NCI-H1930 (cell line): ENCODE results near the gene GNAZ.

Source experiments
- DNase-seq, 2 experiments: peaks; one replicate each; lab custom pipeline; 2025; lab: John Stamatoyannopoulos, UW

The GNAZ gene

DNA sequence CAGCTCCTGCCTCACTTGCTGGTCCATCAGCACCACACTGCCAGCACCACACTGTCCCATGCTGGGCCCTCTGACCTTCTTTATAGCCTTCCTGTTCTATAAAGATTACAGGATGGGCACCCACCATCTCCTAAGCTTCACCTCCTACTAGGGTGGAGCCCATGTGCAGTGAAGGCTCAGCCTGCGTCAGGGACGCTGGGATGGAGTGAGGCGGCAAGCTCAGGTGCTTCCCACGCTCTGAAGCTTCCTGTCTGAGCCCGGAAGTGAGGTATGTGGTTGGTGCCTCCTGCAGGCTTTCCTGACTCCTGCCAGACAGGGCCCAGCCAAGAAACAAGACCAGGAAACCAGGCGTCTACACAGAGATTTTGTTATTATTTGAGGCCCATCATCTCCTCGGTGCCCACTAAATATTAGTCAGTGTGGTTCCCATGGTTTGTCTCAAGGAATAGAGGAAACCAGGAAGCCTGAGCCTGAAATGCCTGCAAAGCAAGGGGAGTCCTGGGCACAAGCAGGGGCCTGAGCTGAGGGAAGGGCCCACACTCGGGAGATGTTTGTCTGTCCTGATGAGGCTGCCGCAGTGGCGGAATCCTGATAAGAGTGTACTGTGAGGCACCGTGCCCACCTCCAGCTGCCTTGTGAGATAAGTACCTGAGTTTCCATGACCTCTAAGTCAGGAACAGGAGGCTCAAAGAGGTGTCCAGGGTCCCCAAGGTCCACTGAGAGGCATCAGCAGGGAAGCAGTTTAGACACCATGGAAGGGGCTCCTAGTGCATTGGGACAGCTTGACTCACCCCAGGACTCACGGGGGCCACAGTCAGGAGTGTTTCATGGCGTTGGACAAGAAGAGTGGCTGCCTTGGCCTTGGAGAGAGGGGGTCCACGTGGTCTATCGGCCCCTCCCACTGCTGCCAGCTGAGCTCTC, 49.4 kb downstream of the GNAZ start:
- no peak for DNase-seq

GRCh38 chr22:23120415-23120899, 50.1 kb downstream of the GNAZ start:
- DNase-seq = no peak

GRCh38 chr22:23121000-23121421, 50.7 kb downstream of the GNAZ start:
- DNase-seq = no peak

DNA sequence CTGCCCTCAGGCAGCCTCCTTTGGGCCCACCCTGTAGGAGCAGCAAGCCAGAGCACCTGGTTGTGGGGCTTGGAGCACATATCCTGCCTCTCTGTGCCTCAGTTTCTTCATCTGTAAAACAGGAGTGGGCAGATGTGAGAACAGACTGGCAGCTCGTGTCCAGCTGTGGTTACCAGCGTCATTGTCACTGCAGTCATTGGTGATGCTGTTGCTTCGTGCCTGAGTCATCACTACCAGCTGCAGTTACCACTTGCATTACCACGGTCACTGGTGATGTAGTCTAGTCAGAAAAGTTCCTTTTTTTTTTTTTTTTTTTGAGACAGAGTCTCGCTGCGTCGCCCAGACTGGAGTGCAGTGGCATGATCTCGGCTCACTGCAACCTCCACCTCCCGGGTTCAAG, 51.1 kb downstream of the GNAZ start:
- no peak for DNase-seq

- no peak for DNase-seq
These were observed 52.1 kb downstream of the GNAZ start for GRCh38 chr22:23122216-23122957.

GRCh38 chr22:23122992-23123803, 52.9 kb downstream of the GNAZ start:
- DNase-seq = no peak

GRCh38 chr22:23123804-23124254, 53.5 kb downstream of the GNAZ start:
- DNase-seq = no peak

DNA sequence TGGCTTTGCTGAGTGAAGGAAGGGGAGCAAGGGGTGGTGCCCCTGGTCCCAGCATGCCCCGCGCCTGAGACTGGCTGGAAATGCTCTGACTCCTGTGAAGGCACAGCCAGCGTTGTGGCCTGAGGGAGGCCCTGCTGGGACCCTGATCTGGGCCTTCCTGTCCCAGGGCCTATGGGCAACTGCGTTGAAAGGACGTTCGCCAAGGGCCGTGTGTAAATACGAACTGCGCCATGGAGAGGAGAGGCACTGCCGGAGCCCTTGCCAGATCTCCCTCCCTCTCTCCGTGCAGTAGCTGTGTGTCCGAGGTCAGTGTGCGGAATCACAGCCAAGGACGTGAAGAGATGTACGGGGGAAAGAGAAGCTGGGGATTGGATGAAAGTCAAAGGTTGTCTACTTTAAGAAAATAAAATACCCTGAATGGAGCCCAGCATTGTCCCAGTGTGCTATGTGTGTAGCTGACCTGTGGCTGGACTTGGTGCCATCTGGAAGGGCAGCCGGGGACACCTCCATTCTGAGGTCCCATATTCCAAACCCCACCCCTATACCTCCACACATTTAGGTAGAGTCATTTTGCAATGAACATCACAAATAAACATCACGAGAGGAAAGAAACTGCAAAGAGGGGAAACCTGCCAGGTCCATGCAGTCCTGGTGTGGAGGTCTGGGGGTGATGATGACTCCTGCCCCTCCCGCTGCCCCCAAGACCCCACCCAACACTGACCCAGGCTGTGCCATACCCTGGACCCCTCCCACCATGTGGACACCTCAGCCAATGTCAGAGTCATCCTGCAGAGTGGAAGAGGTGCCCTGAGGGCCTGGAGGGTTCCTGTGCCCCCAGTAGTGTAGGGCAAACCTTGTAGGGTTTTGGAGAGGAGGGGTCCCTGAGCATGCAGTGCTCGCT, 54.5 kb downstream of the GNAZ start:
- DNase-seq = no peak

- DNase-seq = no peak
These were observed 55.3 kb downstream of the GNAZ start for GRCh38 chr22:23125512-23126103.

- no peak for DNase-seq
These were observed 56.1 kb downstream of the GNAZ start for GRCh38 chr22:23126165-23127054.

- no peak for DNase-seq
These were observed 56.9 kb downstream of the GNAZ start for GRCh38 chr22:23127055-23127756.

DNA sequence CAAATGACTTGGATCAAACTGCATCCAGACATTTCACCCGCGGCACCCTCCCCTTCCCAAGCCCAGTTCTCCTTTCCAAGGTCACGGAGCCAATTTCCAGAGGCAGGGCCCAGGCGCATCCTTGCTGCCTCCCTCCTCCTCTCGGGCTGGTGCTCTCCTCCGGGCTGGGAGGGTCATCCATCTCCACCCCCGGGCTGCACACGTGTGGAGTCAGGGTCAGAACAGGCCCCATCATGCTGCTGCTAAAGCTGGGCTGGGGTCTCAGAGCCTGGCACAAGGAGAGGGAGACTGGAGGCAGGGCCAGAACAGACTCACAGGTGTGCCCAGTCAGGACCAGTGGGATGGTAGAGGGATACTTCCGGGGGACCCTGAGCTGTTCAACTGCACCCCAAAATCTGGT, 57.5 kb downstream of the GNAZ start:
- no peak for DNase-seq

DNA sequence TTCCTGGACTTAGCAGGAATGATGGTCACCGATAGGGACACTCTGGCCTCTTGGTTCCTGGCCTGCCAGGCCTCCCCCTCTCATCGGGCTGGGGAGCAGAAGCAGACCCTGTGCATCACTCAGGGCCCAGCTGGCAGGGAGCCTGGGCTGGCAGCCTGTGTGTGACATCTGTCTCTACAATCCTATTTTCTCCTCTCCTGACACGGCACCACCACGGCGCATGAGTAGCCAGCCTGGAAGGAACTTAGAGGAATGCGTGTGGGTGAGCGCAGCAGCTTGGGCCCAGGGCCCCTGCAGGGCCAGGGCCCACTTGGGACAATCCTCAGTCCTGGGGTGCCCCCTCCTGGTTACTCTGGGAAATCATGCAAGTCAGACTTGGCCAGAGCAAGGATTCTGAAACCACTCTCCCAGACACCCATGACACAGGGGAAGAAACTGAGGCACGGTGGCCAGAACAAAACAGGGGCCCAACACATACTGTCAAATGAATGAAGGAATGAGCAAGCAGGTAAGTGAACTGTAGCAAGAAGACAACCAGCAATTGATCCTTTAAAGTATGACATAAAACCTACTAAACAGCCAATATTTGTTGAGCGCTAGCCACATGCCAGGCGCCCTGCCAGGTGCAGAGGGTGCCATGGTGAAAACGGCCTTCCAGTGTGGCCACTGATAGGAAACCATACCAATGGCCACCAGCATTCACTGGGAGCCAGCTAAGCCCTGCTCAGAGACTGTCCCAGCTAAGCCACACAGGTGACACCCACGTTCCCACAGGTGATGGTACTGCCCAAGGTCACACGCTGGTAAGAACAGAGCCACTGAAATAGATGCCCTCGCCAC, 58.2 kb downstream of the GNAZ start:
- DNase-seq = peak in 1 of 2 experiments; percentile 24

DNA sequence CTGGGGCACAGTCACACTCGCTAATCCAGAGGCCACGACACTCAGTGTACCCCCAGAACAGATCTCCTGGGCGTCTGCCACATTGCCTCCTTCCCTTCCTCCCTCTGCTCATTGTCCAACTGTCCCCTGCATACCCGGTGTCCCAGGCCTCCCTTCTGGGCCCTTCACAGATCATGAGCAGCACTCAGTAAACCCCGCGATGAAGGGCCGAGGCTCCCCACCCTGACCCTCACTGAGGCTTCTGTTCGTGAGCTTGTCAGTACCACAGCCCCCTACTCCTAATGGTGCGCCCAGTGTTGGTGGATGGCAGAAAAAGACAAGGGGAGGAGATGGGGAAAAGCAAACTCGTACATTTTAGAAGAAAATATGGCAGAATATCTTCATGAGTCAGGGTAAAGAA, 58.8 kb downstream of the GNAZ start:
- DNase-seq = no peak

- DNase-seq = no peak
These were observed 60.4 kb downstream of the GNAZ start for GRCh38 chr22:23130697-23131096.

DNA sequence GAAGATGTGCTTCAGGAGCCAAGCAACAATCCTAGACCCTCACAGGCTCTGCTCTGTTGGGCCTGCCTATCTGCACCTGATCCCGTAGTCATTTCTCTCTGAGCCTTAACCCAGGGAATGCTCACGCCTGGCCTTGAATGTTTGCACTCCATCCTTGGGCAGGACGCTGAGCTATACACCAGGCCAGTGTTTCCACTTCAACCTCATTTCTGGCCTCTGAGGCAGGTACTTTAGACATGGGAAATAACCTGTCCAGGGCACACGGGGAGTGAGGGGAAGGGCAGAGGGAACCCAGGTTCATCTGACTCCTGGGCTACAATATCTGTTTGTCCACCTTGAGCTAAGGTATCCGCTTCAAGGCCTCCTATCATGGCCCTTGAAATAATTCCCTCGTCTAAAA, 61.6 kb downstream of the GNAZ start:
- no peak for DNase-seq

- DNase-seq = no peak
These were observed 62.2 kb downstream of the GNAZ start for GRCh38 chr22:23132376-23133091.
